ENCODE measurements around the gene CTSZ. TPM values are rescaled to one million over a fixed set of nuclear protein-coding genes. Genes with fewer than 3 reads are reported as not detected.

The CTSZ gene
- total RNA-seq, 3 donors from 2014 or later: 135 to 238 (median 181) TPM

GRCh38 chr20:59035381-59035780 is 28.3 kb upstream of the CTSZ start:
- H3K4me1 ChIP-seq: peaks cover 0 to 5% of the 10 kb centered on the region in 2 donors
- TF ChIP-seq CTCF (IDR thresholded peaks at IDR 0.05) (no peak), POLR2A (IDR thresholded peaks at IDR 0.05) (no peak), POLR2AphosphoS5 (IDR thresholded peaks at IDR 0.05) (no peak)
- H3K27me3 ChIP-seq: no peaks in the 10 kb centered on the region
- no peaks in the 10 kb centered on the region for H3K9me3 ChIP-seq
- no peak for DNase-seq (ENCODE audit: low spot score in 2 of 2)
- H3K36me3 ChIP-seq: no peaks in the 10 kb centered on the region
- H3K4me3 ChIP-seq: no peak overlapping the region
- H3K27ac ChIP-seq: no peak overlapping the region
- intact Hi-C loops (cut with DNase I; ENCODE audit: low total_unique reads): no loop called here

GRCh38 chr20:59033616-59034165 is 26.6 kb upstream of the CTSZ start:
- Histone ChIP-seq H3K4me1 (peaks cover 0 to 5% of the 10 kb centered on the region in 2 donors), H3K36me3 (no peaks in the 10 kb centered on the region), H3K4me3 (no peak overlapping the region), H3K27ac (no peak overlapping the region), H3K27me3 (no peaks in the 10 kb centered on the region), H3K9me3 (no peaks in the 10 kb centered on the region)
- no peak for DNase-seq (ENCODE audit: low spot score in 2 of 2)
- no peak for TF ChIP-seq POLR2A (IDR thresholded peaks at IDR 0.05)
- TF ChIP-seq CTCF (IDR thresholded peaks at IDR 0.05): no peak
- no peak for TF ChIP-seq POLR2AphosphoS5 (IDR thresholded peaks at IDR 0.05)
- intact Hi-C loops (cut with DNase I; ENCODE audit: low total_unique reads): no loop called here

GRCh38 chr20:59033093-59033492 is 26.0 kb upstream of the CTSZ start:
- peak overlapping the region; percentile 82 to 87 (median 82) for H3K4me3 ChIP-seq
- H3K27ac ChIP-seq: peak overlapping the region in 1 of 2 donors; percentile 89
- no peaks in the 10 kb centered on the region for H3K27me3 ChIP-seq
- no peak for TF ChIP-seq POLR2AphosphoS5 (IDR thresholded peaks at IDR 0.05)
- TF ChIP-seq CTCF (IDR thresholded peaks at IDR 0.05): no peak
- TF ChIP-seq POLR2A (IDR thresholded peaks at IDR 0.05): no peak
- intact Hi-C loops (cut with DNase I; ENCODE audit: low total_unique reads): no loop called here
- H3K36me3 ChIP-seq: no peaks in the 10 kb centered on the region
- DNase-seq (ENCODE audit: low spot score in 2 of 2): no peak
- H3K4me1 ChIP-seq: peaks cover 0 to 5% of the 10 kb centered on the region in 2 donors
- H3K9me3 ChIP-seq: no peaks in the 10 kb centered on the region

- no peak for DNase-seq (ENCODE audit: low spot score in 2 of 2)
- H3K27ac ChIP-seq: peak overlapping the region; percentile 88 to 89
- H3K36me3 ChIP-seq: no peaks in the 10 kb centered on the region
- H3K27me3 ChIP-seq: no peaks in the 10 kb centered on the region
- TF ChIP-seq CTCF (IDR thresholded peaks at IDR 0.05): peak; percentile 14 to 47 (median 39)
- no peak for TF ChIP-seq POLR2AphosphoS5 (IDR thresholded peaks at IDR 0.05)
- no peak for TF ChIP-seq POLR2A (IDR thresholded peaks at IDR 0.05)
- intact Hi-C loops (cut with DNase I; ENCODE audit: low total_unique reads): no loop called here
- H3K4me3 ChIP-seq: peak overlapping the region; percentile 82 to 87 (median 82)
- no peaks in the 10 kb centered on the region for H3K9me3 ChIP-seq
- H3K4me1 ChIP-seq: peaks cover 0 to 5% of the 10 kb centered on the region in 2 donors
Measured at GRCh38 chr20:59032713-59033059, 25.6 kb upstream of the CTSZ start.

- peak; percentile 94 to 96 for DNase-seq (ENCODE audit: low spot score in 2 of 2)
- Histone ChIP-seq H3K27me3 (no peaks in the 10 kb centered on the region), H3K36me3 (no peaks in the 10 kb centered on the region), H3K9me3 (no peaks in the 10 kb centered on the region), H3K27ac (peak within 1 kb of the TSS; percentile 88 to 89), H3K4me1 (peaks cover 0 to 5% of the 10 kb centered on the region in 2 donors), H3K4me3 (peak within 1 kb of the TSS; percentile 82 to 87 (median 82))
- no peak for TF ChIP-seq CTCF (IDR thresholded peaks at IDR 0.05)
- TF ChIP-seq POLR2AphosphoS5 (IDR thresholded peaks at IDR 0.05): peak; percentile 88 to 94 (median 93)
- peak; percentile 91 for TF ChIP-seq POLR2A (IDR thresholded peaks at IDR 0.05)
- intact Hi-C loops (cut with DNase I; ENCODE audit: low total_unique reads): no loop called here
Measured at GRCh38 chr20:59032023-59032712, 25.1 kb upstream of the CTSZ start, which contains the start of gene ATP5F1E. Gene ATP5F1E, minus strand, starts transcription at chr20:59032335. Its CDS starts 84 bp downstream, at chr20:59032251.
